Ureter (tissue), 1 donor: ENCODE measurements around the gene PAXIP1. TPM values are rescaled to one million over a fixed set of nuclear protein-coding genes. Genes with fewer than 3 reads are reported as not detected.
"Not testable (repeated sequence)": the region's sequence is repeated elsewhere in the genome, so short reads cannot be mapped to it uniquely, and the experiment has no call there.

Experiments
- DNase-seq: peaks from one replicate; pipeline ENCODE4 v3.0.0-alpha.2; 2020; ENCODE audit warnings: low spot score
- total RNA-seq: library from RNA; stranded (reverse); gene quantifications from one replicate; pipeline ENCODE4 v1.2.4, GENCODE V29; 2023
- donor health status: DM: yes; HTN: yes; CAD: no.

Gene PAXIP1, protein sequence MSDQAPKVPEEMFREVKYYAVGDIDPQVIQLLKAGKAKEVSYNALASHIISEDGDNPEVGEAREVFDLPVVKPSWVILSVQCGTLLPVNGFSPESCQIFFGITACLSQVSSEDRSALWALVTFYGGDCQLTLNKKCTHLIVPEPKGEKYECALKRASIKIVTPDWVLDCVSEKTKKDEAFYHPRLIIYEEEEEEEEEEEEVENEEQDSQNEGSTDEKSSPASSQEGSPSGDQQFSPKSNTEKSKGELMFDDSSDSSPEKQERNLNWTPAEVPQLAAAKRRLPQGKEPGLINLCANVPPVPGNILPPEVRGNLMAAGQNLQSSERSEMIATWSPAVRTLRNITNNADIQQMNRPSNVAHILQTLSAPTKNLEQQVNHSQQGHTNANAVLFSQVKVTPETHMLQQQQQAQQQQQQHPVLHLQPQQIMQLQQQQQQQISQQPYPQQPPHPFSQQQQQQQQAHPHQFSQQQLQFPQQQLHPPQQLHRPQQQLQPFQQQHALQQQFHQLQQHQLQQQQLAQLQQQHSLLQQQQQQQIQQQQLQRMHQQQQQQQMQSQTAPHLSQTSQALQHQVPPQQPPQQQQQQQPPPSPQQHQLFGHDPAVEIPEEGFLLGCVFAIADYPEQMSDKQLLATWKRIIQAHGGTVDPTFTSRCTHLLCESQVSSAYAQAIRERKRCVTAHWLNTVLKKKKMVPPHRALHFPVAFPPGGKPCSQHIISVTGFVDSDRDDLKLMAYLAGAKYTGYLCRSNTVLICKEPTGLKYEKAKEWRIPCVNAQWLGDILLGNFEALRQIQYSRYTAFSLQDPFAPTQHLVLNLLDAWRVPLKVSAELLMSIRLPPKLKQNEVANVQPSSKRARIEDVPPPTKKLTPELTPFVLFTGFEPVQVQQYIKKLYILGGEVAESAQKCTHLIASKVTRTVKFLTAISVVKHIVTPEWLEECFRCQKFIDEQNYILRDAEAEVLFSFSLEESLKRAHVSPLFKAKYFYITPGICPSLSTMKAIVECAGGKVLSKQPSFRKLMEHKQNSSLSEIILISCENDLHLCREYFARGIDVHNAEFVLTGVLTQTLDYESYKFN
- 16.4 TPM for total RNA-seq

DNA sequence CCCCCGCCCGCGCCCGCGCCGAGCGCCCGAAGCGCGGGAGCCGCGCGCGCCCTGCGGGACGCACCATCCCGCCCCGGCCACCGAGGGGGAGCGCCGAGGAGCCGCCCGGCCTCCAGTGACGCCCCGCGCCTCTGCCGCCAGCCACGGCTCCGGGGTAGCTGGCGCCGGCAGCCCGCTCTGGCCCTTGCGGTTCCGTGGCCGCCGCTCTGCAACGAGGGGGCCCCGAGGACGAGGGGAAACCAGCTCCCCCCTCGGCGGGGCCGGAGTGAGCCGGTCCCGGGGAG, at the start of gene PAXIP1:
Gene PAXIP1 (minus strand): TSS at position 33 of the 284 bp plus-strand sequence. CDS start 195 bp downstream, outside the sequence.
- no peak for DNase-seq

DNA sequence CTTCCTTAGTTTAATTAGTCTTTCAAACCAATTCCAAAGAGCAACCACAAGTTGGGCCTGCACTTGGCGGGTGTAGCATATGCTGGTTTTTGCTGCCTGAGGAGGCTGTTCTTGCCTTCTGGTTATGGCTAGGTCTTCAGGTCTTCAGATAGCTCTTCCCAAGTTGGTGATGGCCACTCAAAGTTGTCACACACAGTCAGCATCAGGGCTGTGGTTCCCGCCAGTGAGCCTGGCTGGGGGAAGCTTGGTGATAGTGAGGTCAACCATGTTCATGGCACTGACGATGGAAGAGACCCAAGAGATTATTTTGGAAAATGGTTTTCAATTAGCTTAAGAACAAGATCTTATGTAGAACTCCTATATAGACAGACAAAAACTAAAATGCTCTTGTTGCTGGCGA, 48.4 kb upstream of the PAXIP1 start:
- no peak for DNase-seq

DNA sequence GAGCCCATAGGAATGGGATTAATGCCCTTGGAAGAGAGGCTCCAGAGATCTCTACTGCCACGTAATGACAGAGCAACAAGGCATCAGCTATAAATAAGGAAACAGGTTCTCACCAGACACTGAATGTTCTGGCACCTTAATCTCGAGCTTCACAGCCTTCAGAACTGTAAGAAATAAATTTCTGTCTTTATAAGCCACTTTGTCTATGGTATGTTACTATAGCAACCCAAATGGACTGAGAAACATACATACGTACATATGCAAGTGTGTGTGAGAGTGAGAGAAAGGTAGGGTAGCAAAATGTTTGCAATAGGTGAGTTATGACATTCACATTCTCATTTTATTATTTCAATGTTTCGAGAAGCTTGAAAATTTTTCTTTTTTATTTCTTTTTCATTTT, 45.1 kb upstream of the PAXIP1 start:
- no peak for DNase-seq

DNA sequence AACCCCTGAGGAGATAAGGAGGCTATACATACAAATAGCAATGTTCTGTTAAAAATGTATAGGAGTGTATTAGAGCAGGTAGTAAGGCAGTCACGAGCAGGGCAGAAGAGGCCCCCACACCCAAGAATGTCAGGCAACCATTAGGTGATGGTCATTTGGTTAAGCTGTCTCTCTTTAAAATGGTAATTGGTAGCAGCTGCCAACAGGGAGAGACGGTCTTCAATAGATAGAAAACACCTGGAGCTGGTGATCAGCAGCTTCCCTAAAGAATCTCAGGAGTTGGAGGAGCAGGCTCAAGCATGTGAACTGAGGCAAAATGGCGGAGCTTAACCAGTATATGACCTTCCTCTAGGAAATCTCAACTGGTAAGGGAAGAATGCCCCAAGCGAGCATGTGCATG, 40.8 kb upstream of the PAXIP1 start:
- no peak for DNase-seq

DNA sequence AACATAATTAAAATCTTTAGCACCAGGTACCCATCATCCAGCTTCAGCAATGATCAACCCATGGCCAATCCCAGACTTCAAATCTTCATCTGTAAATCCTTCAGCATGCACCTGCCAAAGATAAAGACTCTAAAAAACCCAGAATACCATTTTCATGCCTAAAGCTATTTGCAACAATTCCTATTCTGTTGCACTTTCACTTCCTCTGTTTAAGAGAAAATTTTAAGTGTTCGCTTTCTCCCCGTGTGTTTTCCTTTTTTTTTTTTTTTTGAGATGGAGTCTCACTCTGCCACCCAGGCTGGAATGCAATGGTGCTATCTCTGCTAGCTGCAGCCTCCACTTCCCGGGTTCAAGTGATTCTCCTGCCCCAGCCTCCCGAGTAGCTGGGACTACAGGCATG, 35.4 kb upstream of the PAXIP1 start:
- no peak for DNase-seq

DNA sequence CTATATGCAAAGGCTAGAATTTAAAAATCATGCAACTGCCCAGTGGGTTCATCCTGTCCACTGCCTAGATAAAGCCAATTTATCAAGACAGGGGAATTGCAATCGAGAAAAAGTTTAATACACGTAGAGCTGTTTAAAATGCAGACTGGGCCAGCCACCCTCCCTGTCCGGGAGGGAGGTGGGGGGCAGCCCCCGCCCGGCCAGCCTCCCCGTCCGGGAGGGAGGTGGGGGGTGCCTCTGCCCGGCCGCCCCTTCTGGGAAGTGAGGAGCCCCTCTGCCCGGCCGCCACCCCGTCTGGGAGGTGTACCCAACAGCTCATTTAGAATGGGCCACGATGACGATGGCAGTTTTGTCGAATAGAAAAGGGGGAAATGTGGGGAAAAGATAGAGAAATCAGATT, 31.6 kb upstream of the PAXIP1 start:
- not testable (repeated sequence) for DNase-seq

DNA sequence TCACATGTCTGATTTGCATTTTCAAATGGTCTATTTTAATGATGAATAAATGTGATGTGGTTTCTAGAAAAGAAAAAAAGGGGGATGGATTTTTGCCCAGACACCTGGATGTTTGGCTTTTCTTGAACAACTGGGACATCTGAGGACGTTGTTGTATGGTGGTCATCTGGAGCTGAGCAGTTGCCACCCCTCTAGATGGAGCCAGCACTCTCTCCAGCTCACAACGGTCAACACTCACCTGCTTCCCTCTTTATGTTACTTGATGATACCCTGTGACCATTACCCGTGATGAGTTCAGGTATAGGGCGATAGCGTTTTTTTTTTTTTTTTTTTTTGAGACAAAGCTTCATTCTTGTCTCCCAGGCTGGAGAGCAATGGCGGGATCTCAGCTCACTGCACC, 30.1 kb upstream of the PAXIP1 start:
- DNase-seq, result no peak

DNA sequence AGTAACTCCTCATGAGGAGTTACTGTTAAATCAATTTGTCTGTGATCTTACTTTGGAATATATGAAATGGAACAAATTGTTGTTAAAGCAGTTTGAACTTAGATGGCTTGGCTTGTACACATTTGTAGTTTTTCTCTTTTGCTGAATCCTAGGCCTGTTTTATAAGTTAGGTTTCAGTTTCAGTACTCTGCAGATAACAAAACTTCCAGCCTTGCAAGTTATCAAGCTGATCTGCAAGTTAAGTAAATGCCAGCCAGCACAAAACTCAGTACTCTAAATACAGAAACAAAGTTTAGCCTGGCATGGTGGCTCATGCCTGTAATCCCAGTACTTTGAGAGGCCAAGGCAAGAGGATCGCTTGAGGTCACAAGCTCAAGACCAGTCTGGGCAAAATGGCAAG, 25.0 kb upstream of the PAXIP1 start:
- DNase-seq, result no peak

DNA sequence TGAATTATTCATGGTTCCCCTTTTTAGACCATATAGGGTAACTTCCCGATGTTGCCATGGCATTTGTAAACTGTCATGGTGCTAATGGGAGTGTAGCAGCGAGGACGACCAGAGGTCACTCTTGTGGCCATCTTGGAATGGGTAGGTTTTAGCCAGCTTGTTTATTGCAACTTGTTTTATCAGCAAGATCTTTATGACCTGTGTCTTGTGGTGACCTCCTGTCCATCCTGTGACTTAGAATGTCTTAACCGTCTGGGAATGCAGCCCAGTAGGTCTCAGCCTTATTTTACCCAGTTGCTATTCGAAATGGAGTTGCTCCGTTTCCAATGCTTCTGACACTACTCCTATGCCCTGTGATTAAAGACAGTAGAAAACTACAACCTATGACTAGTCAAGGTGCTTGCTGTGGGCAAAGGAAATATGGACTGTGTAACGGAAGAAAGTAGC, 18.8 kb upstream of the PAXIP1 start:
- no peak for DNase-seq

DNA sequence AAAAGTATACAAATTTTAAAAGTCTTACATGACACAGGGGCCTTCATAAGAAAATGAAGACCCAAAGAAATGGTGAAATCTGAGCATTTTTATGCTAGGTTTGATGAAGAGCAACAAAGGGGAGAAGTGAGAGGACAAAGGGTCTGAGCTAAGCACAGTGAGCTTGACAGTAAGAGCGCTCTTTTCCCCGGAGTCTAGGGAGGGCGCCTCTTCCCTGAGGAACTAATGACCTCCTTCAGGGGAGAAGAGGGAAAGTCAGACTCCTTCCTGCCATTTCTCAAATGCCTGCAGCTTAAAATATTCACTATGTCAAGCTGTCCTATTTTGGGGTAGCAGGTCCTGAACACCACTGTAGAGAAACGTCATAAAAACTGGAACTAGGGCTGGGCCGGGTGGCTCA, 18.1 kb upstream of the PAXIP1 start:
- DNase-seq, result no peak

DNA sequence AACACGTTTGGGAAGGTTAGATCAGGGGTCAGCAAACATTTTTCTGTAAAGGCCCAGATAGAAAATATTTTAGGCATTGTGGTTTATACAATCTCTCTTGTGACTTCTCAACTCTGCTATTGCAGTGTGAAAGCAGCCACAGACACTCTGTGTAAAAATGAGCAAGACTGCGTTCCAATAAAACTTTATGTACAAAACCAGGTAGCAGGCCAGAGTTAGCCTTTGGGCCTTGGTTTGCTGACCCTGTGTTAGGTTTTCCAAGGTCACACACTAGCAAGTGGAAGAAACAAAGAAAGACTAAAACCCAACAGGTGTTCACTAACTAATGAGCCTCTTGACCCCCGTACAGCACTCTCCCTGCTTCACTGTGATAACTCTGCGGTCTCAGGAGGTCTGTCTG, 14.9 kb upstream of the PAXIP1 start:
- DNase-seq, result no peak

DNA sequence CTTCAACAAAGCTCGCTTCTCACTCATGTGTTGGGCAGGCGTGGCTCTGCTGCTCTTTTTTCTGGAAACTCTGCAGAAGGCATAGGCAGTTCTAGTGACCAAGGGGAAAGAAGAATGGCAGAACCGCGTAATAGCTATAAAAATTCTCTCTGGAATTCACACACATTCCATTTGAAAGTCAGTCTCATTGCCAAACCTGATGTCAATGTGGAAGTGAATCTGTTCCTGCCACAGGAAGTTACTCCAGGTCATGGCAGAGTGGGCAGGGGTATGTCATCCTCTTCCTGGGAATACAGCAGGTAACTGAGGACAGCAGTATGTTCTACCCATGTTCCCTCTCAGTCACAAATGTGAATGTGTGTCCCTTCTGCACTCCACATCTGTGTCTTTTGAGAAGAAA, 8.2 kb upstream of the PAXIP1 start:
- no peak for DNase-seq

DNA sequence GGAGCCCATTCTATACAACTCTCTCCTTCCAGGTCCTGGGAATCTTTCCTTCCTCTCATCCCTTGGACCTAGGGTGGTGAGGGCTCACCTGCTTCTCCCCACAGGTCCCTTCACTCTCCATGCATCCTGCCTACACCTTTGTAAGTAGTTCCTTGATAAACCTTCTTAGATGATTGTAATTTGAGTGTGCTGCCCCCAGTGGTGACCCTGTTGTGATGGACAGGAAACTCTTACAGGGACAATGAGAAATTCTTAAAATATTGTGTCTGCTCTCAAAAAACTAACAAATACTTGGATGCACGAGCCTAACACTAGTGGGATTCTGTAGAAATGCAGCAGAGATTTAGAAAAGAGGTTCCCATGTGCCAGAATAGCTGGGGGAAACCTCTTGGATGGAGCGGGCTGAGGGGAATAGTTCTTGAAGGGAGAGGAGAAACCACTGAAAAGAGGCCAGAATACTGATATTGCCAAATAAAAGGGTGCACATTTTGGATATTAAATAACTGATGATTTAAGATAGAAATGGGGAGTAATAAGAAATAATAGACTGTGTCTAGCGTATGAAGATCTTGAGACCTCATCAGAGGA, 6.7 kb upstream of the PAXIP1 start:
- DNase-seq, result no peak

DNA sequence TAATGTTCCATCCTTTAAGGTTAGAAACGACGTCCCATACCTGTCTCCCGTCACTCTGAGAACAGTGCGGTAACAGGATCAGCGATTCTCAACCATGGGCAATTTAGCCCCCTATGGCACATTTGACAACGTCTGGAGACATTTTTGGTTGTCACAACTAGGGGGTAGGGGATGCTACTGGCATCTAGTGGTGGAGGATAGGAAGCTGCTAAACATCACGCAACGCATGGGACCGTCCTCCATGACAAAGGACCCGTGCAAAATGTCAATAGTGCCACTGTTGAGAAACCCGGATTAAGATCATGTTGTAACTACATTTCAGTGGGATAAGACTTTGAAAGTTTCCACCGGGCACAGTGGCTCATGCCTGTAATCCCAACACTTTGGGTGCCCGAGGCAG, 5.0 kb upstream of the PAXIP1 start:
- no peak for DNase-seq

DNA sequence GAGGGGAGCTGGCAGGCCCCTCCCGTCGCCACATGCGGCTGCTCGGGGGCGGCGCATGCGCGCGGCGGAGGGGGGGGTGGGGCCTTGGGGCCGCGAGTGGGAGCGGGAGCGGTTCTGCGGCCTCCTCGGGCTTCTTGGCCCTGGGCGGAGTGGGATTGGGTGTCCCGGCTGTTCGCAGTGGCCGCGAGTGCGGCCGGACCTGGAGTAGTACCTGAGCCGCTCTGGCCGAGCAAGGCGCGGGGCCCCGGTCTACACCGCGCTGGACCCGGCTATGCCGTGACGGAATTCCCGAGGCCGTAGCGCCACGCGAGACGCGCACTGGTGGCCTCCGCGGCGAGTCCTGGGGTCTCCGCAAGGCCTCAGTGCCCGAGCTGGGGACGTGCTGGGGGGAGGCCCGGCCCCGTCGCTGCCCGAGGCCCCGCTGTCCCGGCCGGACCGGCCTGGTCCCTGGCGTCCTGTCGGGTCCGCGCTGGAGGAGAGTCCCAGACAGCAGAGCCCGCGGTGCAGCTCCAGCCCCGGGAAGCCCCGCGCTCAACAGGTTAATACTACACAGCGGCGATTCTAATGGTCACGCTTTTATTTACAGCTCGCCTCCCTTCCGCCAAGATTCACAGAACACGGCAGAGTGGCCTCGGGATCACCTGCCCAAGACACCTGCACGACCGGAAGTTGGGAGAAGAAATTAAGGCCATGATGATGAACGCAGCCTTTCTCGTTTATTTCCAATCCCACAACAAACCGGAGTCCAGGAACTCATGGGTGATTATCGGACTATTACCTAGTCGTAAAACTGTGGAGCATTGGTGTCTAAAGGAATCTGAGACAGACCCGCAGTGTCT, 671 bp upstream of the PAXIP1 start:
- DNase-seq, result peak; percentile 87

DNA sequence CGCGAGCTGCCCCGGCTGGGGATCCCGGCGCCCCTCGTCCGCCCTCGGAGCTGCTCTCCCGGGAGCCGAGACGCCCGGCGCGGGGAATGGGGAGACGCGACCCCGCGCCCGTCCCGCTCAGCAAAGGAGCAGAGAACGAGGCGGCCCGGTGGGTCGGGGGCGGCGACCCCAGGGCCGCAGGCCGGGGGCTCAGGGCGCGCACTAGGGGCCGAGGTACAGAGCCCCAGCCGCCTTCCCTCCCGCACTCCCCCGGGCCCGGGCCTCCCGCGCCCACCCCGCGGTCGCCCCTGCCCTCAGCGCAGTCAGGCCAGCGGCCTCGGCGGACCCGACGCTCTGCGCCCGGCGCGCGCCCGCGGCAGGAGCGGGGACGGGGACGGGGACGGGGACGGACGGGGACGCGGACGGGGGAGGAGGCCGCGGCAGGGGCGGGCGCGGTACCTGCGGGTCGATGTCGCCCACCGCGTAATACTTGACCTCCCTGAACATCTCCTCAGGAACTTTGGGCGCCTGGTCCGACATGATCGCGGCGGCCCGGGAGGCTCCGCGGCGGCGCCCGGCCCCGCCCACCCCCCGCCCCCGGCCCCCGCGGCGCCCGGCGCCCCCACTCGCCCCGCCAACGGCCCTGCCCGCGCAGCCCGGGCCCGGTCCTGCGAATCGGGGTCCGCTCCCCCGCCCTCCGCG, 373 bp downstream of the PAXIP1 start:
- DNase-seq, result no peak

DNA sequence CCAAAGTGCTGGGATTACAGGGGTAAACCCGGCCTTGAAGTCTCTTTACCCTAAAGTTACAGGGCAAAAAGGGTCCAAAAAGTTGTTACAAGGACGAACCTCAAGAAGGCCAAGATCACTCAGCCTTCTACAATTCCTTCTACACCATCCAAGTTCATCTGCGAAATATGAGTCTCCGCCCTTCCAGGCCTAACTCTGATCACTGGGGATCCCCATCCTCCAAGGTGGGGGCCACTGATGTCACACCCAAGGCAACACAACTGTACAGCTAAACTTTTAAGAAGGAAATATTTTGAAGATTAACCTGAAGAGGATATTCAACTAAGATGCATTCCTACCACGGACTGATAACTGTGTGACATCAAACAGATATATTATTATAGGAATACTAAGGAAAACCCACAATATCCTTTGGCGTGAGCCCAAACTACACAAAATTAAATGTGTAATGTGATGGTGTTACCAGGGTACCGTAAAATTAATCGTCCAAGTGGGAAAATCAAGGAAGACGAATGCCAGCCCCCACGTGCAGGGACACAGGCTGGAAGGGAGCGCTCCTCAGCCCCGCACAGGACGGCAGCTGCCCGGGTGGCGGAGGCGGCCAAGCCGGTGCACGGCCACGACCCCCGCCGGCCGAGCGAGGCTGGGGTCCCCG, 1.0 kb downstream of the PAXIP1 start:
- no peak for DNase-seq

DNA sequence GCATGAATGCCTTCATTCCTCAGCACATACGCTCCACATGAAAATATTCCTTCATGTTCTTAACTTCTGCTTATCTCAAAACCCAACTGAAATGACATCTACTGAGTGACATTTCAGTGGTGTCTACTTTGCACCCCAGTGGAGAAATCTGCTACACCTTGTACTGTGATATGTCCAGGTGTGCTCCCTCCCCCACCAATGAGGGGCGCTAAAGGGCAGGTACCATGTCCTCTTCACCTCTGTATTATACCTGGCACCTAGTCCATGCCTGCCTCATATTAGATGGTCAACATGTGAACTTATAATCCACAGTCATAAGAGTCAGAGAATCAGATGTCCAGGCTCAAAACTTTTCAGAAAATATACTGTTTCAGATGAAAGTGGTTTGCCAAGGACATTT, 2.1 kb downstream of the PAXIP1 start:
- DNase-seq, result no peak

DNA sequence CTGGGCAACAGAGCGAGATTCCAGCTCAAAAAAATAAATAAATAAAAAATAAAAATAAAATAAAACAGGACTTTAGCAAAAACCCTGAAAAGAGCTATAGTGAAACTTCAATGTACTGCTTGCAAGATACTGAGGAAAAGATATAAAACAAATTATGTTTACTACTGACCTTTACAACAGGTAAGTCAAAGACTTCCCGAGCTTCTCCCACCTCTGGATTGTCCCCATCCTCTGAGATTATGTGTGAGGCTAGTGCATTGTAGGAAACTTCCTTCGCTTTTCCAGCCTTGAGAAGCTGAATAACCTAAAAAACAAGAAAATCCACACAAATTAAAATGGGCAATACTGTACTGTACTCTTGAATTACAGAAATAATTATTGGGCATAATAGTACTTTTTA, 4.4 kb downstream of the PAXIP1 start:
- no peak for DNase-seq

DNA sequence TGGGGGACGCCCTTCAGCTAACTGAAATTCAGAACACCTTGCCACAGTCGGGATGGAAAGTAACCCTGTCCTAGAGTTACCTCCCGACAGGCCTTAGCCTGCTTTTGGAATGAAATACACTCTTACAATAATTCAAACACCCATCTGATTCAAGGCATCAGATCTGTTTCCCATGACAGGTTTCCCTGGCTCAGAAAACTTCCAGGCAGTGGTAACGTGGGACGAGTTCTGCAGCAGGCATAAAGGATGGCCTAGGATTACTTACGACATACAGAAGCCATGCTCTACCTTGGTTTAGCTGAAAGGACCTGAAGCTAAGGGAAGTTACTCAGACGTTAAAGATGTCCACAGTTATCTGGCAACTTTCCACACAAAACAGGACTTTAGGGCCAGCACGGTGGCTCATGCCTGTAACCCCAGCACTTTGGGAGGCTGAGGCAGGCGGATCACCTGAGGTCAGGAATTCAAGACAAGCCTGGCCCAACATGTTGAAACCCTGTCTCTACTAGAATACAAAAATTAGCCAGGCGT, 5.0 kb downstream of the PAXIP1 start:
- DNase-seq, result no peak
